SK-N-SH (cell line): ENCODE measurements around the gene SRXN1.

Experiments used
- FOSL2 ChIP-seq: IDR thresholded peaks from 2 replicates; pipeline ENCODE4 v1.4.0; 2012; ENCODE audit warnings: low read depth, mild to moderate bottlenecking, moderate library complexity, borderline replicate concordance
- MEF2A ChIP-seq: IDR thresholded peaks from 2 replicates; pipeline ENCODE4 v1.4.0; 2012; ENCODE audit warnings: low read depth, borderline replicate concordance
- NFIC ChIP-seq: IDR thresholded peaks from 2 replicates; pipeline ENCODE4 v1.4.0; 2012; ENCODE audit warnings: borderline replicate concordance
- POLR2AphosphoS5 ChIP-seq: IDR thresholded peaks from 2 replicates; pipeline ENCODE4 v1.6.1; 2012; ENCODE audit warnings: low read depth, low read length
- SIN3A ChIP-seq: IDR thresholded peaks from 2 replicates; pipeline ENCODE4 v1.6.1; 2012; ENCODE audit warnings: low read depth, mild to moderate bottlenecking, low read length, moderate library complexity, borderline replicate concordance
- TAF1 ChIP-seq: IDR thresholded peaks from 2 replicates; pipeline ENCODE4 v1.6.1; 2012; ENCODE audit warnings: low read depth, mild to moderate bottlenecking, low read length, moderate library complexity, borderline replicate concordance
- TCF12 ChIP-seq: IDR thresholded peaks from 2 replicates; pipeline ENCODE4 v1.4.0; 2012
- TEAD4 ChIP-seq: IDR thresholded peaks from 2 replicates; pipeline ENCODE4 v1.4.0; 2012; ENCODE audit warnings: mild to moderate bottlenecking, borderline replicate concordance; ENCODE audit not compliant: insufficient read depth
- TF ChIP-seq, protein P1 (sequence below): IDR thresholded peaks from 2 replicates; pipeline ENCODE4 v1.6.1; 2012; ENCODE audit warnings: mild to moderate bottlenecking, low read depth, low read length, moderate library complexity
- TF ChIP-seq, protein P2 (sequence below): fragments of 200-600 bp; sonication (generic); IDR thresholded peaks from 2 replicates; pipeline ENCODE4 v1.6.1; 2017; ENCODE audit warnings: antibody characterized with exemption, mild to moderate bottlenecking, moderate library complexity
- TF ChIP-seq, protein P3 (sequence below): IDR thresholded peaks from 2 replicates; pipeline ENCODE4 v1.4.0; 2012; ENCODE audit warnings: low read depth

DNA sequence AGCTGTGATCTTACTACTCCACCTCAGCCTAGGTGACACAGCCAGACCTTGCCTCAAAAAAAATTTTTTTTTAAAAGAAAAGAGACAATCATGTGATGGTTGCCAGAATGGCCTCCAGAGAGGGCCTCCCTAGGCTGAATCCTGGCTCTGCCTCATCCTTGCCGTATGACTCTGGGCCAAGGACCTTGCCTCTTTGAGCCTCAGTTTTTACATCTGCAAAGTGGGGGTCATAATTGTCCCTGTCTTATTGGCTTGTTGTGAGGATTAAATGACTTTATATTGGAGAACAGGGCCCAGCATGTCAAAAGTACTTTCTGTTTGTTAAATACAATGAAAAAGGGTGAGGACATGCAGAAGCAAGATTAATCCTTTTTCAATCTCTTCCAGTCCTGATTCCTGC, 14.4 kb downstream of the SRXN1 start:
- TF ChIP-seq SIN3A (no peak), POLR2AphosphoS5 (no peak), TAF1 (no peak), FOSL2 (no peak), MEF2A (no peak), TEAD4 (no peak), TCF12 (no peak), NFIC (no peak)
- TF ChIP-seq, protein P1, sequence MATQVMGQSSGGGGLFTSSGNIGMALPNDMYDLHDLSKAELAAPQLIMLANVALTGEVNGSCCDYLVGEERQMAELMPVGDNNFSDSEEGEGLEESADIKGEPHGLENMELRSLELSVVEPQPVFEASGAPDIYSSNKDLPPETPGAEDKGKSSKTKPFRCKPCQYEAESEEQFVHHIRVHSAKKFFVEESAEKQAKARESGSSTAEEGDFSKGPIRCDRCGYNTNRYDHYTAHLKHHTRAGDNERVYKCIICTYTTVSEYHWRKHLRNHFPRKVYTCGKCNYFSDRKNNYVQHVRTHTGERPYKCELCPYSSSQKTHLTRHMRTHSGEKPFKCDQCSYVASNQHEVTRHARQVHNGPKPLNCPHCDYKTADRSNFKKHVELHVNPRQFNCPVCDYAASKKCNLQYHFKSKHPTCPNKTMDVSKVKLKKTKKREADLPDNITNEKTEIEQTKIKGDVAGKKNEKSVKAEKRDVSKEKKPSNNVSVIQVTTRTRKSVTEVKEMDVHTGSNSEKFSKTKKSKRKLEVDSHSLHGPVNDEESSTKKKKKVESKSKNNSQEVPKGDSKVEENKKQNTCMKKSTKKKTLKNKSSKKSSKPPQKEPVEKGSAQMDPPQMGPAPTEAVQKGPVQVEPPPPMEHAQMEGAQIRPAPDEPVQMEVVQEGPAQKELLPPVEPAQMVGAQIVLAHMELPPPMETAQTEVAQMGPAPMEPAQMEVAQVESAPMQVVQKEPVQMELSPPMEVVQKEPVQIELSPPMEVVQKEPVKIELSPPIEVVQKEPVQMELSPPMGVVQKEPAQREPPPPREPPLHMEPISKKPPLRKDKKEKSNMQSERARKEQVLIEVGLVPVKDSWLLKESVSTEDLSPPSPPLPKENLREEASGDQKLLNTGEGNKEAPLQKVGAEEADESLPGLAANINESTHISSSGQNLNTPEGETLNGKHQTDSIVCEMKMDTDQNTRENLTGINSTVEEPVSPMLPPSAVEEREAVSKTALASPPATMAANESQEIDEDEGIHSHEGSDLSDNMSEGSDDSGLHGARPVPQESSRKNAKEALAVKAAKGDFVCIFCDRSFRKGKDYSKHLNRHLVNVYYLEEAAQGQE: no peak
- TF ChIP-seq, protein P2, sequence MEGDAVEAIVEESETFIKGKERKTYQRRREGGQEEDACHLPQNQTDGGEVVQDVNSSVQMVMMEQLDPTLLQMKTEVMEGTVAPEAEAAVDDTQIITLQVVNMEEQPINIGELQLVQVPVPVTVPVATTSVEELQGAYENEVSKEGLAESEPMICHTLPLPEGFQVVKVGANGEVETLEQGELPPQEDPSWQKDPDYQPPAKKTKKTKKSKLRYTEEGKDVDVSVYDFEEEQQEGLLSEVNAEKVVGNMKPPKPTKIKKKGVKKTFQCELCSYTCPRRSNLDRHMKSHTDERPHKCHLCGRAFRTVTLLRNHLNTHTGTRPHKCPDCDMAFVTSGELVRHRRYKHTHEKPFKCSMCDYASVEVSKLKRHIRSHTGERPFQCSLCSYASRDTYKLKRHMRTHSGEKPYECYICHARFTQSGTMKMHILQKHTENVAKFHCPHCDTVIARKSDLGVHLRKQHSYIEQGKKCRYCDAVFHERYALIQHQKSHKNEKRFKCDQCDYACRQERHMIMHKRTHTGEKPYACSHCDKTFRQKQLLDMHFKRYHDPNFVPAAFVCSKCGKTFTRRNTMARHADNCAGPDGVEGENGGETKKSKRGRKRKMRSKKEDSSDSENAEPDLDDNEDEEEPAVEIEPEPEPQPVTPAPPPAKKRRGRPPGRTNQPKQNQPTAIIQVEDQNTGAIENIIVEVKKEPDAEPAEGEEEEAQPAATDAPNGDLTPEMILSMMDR: no peak
- TF ChIP-seq, protein P3, sequence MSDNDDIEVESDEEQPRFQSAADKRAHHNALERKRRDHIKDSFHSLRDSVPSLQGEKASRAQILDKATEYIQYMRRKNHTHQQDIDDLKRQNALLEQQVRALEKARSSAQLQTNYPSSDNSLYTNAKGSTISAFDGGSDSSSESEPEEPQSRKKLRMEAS: no peak
